Activated CD4-positive, alpha-beta T cell treated with anti-CD3 and anti-CD28 coated beads for 1 hour (primary cell): ENCODE data around the gene FCHSD1.
A peak's percentile ranks its signal among the peaks of the same experiment; 100 is the strongest.

Experiments
- DNase-seq: peaks from one replicate; pipeline ENCODE4 v3.0.0-alpha.2; 2020

Gene FCHSD1

DNA sequence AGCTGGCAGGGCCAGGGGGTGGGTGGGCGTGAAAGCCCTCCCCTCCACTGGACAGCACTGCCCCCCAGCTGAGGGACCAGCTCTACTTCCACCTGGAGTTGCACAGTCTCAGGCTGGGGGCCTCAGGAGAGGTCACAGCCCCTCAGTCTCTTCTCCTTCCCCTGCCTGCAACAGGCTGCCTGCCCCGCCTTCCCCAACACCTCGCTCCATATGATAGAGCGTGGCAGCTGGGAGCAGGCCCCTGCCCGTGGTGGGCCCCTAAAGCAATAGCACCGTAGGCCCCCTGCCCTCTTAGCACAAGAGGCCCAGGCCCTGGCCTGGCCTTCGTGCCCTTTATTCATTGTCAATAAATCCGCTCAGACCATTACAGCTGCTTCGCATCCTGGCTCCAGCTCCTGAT lies 10.5 kb downstream of the FCHSD1 start:
- DNase-seq, result no peak

DNA sequence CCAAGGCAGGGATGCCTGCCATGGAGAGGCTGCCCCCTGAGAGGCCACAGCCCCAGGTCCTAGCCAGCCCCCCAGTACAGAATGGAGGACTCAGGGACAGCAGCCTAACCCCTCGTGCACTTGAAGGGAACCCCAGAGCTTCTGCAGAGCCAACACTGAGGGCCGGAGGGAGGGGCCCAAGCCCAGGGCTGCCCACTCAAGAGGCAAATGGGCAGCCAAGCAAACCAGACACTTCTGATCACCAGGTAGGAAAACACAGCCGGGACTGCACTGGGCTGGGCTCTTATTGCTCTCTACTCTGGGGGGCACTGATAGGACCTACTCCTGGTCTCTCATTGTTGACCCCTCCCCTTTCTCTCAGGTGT lies 11.2 kb downstream of the FCHSD1 start:
- DNase-seq, result no peak

DNA sequence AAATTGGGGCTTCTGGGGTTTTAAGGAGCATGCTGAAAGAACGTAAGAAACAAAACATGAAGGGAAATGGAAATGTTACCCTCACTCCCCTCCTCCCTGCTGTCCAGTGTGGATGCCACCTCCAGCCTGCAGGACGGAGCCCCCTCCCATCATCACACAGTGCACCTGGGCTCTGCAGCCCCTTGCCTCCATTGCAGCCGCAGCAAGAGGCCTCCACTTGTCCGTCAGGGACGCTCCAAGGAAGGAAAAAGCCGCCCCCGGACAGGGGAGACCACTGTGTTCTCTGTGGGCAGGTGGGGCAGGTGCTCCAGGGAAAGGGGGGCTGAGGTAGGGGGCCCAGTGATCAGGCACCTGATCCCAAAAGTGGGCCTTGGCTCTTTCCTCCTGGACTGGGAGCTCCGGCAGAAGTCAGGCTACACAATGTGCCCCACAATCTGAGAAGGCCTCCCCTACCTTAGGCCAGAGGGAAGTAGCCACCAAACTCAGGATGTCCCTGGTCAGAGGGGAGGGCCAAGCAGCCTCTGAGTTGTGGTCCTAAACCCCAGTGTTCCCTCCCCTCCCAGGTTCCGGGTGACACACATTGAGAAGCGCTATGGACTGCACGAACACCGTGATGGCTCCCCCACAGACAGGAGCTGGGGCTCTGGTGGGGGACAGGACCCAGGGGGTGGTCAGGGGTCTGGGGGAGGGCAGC lies 11.7 kb downstream of the FCHSD1 start:
- no peak for DNase-seq

DNA sequence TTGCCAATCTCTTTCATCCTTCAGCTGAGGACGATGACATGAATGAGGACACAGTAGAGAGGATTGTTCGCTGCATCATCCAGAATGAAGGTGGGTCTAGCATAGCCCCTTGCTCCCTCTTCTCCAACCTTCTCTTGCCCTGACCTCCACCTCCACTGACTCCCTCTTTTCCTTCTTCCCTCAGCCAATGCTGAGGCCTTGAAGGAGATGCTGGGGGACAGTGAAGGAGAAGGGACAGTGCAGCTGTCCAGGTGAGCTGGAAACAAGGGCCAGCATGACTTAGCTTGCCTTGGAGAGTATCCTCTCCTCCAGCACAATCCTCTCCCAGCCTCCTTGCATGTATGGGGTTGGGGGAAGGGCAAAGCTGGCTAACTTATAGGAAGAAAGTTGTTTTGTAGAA lies 12.4 kb downstream of the FCHSD1 start:
- no peak for DNase-seq

DNA sequence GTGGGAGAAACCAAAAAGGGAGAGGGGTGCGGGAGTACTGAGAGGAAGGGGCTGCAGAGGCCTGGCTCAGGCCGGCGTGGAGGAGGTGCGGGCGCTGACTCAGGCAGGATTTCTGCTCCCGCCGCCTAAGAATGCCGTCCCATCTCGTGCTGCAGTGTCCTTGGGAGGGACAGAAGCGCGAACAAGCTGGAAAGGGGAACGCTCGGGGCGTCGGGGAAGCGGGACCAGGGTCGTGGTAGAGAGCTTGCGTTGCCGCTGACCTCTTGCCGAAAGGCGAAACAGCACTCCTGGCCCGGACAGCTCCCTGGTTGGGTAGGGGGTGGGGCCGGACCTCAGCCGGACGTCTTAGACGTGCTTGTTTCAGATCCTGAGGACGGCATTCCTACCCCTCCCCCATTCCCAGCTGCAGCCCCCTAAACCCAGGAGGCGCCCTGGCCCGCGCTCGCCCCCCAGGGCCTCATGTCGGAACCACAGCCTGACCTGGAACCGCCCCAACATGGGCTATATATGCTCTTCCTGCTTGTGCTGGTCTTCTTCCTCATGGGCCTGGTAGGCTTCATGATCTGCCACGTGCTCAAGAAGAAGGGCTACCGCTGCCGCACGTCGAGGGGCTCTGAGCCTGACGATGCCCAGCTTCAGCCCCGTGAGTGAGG lies 13.3 kb downstream of the FCHSD1 start:
- peak; percentile 31 for DNase-seq

DNA sequence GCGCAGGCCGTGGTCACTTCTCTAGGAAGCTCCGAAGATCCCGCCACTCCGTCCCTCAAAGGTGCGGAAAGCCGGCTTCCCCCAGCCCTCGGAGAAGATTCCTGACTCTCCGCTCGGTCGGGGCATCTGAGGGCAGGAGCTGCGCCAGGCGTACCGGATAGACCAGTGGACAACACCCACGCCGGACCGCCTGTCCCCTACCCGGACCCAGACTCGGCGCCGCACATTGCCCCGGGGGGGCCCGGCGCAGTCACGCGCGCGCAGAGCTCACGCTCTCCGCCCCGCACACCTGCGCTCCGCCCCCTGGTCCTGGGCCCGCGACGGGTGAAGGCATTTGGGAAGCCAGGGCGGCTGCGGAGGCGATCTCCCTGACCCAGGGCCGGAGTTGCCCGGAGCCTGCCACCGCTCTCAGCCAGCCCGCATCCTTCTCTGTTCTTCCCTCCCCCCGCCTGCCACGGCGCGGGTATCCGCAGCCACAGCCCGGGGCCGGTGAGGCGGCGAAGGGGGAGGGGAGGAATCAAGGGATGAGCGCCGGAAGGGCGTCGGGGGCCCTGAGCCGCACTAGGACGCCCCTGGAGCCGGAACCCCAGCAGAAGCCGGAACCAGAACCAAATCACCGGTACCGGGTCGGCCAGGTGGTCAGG lies 14.0 kb downstream of the FCHSD1 start:
- DNase-seq, result peak; percentile 30

DNA sequence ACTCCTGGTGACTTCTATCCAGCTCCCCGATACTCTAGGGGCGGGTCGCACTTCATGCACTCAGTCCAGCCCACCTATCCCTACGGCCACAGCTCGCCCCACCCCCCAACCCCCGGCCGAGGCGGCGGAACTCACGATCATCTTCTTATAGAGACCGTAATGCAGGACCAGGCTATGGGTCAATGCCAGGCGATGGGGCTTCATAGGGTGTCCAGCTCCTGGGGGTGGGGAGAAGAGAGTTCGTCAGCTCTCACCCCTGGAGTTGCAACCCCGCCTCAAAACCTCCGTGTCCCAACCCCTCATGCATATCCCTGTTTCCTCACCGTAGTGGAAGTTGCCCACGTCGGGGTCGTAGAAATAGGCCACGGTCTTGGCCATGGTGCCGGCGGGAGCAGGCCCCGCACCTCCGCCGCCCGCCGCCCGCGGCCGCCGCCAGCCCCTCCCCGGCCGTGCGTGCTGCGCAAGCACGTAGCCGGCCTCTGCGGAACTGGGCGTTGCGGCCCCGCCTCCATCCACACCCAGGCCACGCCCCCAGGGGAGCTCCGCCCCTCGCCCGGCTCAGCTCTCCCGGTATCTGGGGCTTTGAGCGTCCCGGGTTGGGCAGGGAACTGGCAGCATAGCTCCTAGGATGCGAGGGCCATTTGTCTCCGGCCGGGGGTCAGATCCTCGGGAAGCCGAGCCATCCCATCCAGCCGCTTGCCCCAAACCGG lies 14.7 kb downstream of the FCHSD1 start, which contains the start of the genes HDAC3 and RELL2:
HDAC3 (minus strand) TSS at position 437 of the 710 bp plus-strand sequence; CDS start at position 378, 59 bp downstream.
RELL2 (plus strand) TSS at position 585 of the 710 bp plus-strand sequence. CDS start 1,229 bp downstream, outside the sequence.
- peak; percentile 90 for DNase-seq

DNA sequence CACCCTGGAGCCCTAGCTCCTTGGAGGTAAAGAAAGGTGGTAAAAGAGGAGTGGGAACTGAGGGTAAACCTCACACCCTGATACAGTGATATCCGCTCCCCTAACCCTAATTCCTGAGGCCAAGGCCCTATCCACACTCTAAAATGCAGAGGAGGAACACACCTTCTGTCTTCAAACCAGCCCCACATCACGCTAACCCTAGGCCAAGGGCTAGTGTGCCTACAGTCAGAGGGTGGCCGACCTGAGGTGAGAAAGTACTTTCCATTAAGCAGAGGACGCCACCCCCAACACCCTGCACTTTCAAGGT lies 15.2 kb downstream of the FCHSD1 start:
- no peak for DNase-seq

DNA sequence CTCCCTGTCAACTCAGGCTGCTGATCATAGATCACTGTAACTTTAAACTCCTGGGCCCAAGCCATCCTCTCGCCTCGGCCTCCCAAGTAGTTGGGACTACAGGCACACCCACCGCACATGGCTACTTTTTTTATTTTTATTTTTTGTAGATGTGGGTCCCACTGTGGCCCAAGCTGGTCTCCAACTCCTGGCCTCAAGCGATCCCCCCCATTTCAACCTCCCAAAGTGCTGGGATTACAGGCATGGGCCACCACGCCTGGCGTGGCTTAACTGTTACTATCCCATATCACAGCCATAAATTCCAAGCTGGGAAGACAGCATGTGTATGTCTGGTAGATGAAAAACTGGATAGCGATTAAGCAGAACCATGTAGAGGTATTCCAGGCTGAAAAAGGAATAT lies 15.6 kb downstream of the FCHSD1 start:
- no peak for DNase-seq

DNA sequence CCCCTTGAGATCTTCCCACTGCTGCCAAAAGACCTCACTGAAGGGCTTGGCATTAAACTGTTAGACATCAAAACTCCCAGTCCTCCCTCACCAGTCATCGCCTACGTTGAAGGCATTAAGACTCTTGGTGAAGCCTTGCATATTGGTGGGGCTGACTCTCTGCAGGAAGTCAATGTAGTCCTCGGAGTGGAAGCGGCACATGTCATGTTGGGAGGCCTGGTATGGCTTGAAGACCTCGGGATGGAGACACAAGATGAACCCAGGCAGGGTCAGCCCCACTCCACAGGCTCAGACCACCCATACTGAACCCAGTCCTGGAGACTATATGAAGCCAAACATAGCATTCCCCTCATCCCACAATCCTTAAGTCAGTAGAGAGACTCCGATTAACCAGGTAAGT lies 16.5 kb downstream of the FCHSD1 start:
- no peak for DNase-seq

DNA sequence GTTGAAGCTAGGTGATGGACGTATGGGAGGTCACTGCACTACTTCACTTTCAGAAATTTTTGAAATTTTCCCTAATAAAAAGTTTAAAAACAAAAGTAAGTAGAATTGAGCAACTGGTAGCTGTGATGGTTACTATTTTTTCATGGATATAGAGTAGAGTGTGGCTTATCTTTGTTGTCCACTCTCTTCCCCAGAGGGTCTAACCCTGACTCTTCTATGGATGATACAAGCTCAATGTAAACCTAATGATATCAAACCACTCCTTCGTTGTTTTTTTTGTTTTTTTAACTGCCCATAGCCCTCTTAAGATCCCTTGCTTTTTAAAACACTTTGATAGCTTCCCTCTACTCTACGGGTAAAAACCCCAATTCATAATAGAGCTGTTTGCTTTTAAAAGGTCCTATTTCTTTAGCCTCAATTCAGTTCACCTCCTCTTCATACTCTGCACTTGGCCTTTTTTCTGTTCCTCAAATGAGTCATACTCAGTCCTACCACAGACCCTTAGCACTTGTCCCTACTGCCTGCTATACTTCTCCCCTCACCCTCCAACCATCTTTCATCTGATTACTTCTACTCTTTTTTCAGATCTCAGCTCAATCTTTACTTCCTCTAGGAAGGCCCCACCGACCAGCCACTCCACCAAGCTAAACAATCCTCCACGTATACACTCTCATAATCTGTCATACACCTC lies 17.2 kb downstream of the FCHSD1 start:
- DNase-seq, result no peak

DNA sequence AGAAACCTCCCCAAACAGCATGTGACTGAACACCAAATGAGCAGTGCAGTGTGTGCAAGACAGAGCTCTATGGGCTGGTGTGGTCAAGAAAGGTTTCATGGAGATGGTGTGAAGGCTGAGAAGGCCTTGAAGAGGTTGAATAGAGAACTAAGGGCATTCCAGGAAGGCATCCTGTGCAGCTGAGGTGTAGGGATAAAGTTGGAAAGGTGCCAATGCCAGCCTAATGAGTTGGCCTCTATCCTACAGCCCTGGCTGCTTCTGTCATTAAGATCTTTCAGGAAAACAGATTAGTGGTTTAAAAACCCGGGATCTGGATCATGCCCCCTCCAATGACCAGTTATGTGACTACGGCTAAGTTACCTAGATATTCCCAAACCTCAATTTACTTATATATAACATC lies 18.6 kb downstream of the FCHSD1 start:
- DNase-seq, result no peak

DNA sequence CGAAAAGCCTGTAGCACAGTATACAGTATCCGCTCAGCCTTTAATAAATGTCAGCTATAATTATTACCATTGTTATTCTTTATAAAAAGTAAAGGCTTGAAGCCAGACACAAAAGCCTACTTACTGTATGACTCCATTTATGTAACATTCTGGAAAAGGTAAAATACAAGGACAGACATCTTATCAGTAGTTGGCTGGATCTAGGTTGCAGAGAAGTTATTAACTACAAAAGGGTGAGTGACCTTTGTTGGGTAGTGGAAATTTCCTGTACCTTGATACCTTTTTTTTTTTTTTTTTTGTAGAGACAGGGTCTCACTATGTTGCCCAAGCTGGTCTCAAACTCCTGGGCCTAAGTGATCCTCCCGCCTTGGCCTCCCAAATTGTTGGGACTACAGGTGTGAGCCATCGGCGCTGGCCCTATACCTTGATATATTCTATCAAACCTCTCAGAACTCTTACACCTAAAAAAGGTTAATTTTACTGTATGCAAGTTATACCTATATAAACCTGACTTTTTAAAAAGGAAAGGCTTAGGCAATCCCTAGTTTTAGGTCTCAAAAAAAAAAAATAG lies 20.6 kb downstream of the FCHSD1 start:
- DNase-seq, result no peak

DNA sequence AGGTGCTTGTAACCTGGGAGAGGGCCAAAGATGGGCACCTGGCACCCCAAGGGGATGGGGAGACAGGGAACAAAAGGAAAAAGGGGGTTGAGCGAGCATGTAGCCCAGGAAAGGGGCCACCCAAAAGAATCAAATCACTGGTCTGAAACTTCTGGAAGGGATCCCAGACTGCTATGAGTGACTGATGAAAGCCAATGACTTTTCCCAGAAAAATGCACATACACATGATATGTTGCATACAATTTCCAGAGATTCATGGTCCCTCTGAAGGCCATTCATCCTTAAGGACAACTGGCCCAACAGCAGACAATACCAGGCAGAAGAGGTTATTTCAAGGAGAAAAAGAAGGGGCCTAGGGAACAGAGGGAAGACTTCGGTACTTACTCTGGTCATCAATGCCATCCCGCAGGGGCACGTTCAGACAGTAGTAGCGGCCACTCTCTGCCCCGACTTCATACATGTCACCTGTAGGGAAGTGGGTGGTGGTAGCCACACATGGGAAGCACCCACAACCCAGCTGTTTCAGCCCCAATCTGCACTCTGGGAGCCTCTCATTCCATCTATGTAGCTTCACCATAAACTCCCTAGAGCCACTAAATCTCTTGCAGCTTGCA lies 22.9 kb downstream of the FCHSD1 start:
- no peak for DNase-seq

DNA sequence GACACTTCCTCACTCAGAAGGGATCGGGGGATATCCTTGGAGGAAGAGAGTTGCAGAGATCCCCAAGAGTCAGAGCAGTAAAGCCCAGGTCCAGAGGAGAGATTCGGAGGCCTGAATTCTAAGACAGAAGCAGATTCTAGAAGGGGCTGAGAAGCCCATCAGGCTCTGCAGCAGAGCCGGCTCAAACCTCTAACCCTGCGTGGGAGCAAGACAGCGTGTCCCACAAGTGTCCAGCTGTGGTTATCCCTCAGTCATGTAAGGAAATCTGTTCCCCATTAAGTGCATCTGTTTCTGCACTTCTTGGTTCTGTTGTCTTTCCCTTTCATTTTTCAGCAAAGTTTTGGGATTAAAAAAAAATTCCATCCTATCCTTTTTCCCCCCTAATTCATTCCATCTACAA lies 27.6 kb downstream of the FCHSD1 start:
- no peak for DNase-seq

DNA sequence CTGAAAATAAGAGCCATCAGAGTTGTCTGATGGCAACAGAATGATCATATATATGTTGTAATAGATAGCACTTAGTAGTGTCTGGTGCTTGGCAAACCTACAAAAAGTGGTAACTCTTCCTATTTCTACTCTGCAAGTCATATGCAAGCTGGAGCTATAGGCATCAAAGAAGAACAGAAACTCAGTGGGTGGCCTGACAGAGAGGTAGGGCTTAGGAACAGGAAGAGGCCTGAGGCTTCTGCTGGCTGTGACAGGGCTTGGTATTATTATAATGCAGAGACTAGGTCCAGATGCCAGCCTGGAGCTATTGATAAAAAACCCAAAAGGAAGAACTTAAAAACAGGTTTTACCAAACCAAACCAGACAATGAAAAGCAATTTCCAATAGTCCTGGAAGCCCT lies 28.0 kb downstream of the FCHSD1 start:
- DNase-seq, result no peak

DNA sequence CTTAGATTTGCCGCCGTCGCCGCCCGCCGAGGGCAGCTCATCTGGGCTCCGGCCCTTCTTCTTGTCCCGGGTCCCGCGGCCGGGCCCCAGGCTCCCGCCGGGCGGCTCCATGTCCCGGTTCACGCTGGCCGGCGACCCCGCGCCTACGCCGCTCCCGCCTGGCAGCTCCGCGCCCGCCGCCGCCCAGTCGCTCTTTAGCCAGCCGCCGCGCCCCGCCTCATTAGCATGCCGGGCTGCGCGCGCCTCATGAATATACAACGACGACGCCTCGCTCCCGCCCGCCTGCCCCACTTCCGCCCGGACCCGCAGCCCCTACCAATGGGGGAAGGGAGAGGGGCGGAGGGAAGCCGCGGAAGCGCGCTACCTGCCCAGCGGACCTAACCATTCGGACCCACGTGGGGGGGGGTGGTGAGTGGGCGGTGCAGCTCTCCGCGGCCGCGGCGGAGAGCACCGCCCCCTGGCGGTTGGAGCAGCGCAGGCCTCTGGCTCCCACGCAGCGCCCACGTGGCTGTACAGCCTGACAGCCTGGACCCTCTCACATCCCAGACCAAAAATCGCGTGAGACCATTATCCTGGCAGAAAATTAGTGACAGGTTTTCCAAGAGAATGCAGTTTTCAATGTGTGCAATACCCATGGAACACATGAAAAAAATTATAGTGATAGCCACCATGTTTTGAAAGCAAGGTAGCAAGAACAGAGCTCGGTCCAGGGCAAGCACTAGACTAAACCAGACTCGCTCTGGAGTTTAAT lies 32.2 kb downstream of the FCHSD1 start, which contains the start of gene DIAPH1:
DIAPH1 (minus strand) TSS at position 197 of the 751 bp plus-strand sequence; CDS start at position 111, 86 bp downstream.
- DNase-seq, result peak; percentile 97

DNA sequence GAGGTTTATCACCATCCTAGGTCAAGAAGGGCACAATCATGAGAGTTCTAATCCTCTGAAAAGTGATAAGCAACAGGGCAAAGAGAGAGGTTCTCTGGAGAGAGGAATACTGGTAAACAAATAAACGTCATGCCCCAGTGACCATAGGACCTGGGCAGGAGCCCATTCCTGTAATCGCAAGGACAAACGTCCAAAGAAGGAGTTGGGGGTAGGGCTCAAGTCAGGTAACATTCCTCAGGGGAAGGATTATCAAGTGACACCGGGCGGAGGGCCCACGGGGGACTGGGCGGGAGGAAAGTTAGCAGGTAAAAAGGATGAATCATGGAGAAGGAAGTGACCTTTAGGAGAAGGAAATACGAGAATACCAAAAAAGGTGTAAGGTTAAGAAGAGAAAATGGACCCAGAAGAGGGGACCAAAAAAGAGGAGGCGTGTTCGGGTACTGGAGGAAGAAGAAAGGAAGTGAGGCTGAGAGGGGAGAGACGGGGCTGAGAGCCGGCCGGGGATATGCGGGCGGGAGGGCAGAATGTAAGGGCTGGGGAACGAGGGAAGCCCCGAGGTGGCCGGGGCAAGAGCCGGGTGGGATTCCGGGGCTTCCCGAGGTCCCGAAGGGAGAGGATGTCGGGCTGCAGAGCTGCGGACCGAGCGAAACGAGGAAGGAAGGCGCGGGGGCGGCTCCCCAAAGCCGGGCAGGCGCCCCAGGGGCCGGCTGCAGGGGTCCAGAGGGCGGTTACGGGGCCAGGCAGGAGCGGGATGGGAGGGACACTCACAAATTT lies 33.0 kb downstream of the FCHSD1 start:
- DNase-seq, result peak; percentile 20

DNA sequence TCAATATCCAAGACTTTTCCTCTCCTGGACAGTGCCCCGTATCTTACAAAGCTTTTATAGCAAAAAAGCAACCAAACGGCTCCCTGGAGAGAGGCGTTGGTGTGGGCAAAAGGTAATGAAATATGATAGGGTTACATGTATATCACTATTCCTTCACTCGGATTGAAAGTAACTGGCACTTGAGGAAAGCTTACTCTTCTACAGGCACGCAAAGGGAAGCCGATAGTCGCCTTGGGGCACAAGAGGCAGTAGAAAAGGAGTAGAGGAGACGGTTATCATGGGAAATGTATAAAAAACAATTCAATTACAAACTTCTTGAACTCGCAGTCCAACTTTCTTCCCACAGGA lies 33.6 kb downstream of the FCHSD1 start:
- no peak for DNase-seq

DNA sequence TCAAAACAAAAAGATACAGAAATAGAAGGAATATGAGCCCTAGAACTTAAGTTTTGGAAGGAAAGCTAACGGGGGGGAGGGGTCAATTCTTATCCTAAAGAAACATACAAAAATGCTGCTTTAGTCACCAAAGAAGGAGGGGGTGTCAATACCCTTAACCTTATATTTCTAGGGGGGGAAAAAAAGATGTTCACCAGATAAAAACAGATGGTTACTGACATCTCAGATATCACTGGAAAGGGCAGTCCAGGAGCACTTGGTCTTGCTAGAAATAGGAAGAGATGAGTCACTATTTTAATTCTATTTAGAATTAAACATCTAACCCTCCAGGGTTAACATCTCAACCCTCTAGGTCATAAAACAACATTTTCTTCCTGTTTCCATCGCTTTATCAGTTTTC lies 34.1 kb downstream of the FCHSD1 start:
- DNase-seq, result no peak
